ENCODE data around the gene ZNF652. TPM values are rescaled to one million over a fixed set of nuclear protein-coding genes. Genes with fewer than 3 reads are reported as not detected.
"Not testable (repeated sequence)": the region's sequence is repeated elsewhere in the genome, so short reads cannot be mapped to it uniquely, and the experiment has no call there.

ZNF652 gene
- total RNA-seq, 1 donor from 2014 or later, result 26.5 TPM

DNA sequence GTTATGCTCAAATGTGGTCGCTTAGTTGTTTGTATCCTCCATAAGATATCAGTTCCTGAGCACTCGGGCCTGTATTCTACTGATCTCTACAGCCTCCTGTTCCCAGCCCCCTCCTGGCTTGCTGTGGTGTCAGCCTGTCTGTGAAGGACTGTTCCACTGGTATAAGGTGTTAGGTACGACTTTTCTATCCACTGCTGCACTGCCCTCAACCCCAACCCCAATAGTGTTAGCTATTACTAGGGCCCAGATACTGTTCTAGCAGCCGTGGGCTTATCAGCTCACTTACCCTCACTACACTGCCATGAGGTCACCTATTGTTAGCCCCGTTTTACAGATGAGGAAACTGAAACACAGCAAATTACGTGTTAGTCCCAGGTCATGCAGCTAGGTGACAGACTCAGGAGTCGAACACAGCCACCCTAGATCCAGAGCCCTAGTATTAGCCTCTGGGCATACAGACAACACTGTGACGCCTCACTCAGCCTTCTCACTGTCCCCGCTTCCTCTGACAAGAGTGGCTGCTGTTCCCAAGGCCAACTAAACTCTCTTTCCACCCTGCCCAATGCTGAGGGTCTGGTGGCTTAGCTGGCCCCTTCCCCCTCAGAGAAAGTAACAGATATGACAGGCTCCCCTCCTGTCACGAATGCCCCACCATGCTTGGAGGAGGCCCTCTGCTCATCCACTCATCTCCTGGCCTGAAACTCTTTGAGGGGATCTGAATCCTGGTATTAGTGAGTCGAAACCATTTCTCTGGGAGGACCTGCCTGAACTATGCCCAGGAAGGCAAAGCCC is 25.6 kb upstream of the ZNF652 start:
- no peak for DNase-seq (ENCODE audit: low read depth)

- DNase-seq (ENCODE audit: low read depth), result no peak
These were observed 24.3 kb upstream of the ZNF652 start for GRCh38 chr17:49386373-49386772.

- DNase-seq (ENCODE audit: low read depth), result no peak
These were observed 22.9 kb upstream of the ZNF652 start for GRCh38 chr17:49384951-49385350.

GRCh38 chr17:49383060-49383459 is 21.0 kb upstream of the ZNF652 start:
- DNase-seq (ENCODE audit: low read depth), result no peak

DNA sequence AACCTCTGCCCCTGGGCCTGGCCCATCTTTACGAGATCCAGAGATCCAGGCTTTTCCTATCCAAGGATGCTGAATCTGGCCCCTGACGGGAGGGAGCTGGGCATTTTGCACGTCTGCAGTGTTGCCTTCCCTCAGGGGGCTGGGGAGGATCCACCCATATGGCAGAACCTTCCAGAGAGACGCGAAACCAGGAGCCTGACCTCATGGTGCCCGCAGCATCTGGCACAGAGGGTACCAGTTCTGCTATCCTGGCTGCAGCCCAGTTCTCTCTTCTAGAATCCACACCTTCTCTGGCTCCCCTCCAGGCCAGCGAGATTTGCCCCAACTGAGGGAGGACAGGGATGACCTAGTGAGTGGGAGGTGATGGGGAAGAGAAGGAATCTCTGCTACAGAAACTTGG is 20.5 kb upstream of the ZNF652 start:
- DNase-seq (ENCODE audit: low read depth), result no peak

GRCh38 chr17:49381793-49382192 is 19.7 kb upstream of the ZNF652 start:
- no peak for DNase-seq (ENCODE audit: low read depth)

DNA sequence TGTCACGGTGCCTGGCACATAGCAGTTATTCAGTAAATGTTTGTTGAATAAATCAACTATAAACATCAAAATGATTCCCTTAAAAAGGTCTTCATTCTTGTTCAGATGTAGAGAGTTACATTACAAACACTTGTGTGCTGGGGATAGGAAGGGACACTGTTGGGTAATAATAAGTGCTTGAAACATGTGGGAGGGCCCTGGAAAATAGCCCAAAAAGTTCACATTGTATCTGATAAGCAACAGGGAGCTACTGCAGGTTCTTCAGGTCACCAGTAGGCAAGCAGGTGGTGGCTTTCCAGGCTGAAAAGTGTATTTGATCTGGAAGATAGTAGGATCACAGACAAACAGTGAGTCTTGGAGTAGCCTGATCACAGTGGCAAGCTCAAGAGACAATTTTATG is 19.0 kb upstream of the ZNF652 start:
- no peak for DNase-seq (ENCODE audit: low read depth)

DNA sequence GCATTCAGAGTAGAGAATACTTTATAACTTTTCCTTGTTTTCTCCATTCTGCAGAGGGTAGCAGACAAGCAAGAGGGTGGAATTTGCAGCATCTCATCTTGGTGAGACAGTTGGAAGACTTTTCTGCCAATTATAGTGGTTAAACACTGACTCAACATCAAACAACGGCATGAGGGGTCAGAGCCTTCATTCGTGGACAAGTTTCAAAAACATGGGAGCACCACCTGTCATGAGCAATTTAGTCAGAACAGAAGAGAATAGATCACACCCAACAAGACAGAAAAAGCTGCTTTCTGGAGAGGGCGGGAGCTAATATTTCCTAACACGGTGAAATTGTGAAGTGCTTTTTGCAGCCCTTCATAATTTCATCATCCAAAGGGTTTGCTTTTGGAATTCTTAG is 17.9 kb upstream of the ZNF652 start:
- DNase-seq (ENCODE audit: low read depth), result peak; percentile 83

DNA sequence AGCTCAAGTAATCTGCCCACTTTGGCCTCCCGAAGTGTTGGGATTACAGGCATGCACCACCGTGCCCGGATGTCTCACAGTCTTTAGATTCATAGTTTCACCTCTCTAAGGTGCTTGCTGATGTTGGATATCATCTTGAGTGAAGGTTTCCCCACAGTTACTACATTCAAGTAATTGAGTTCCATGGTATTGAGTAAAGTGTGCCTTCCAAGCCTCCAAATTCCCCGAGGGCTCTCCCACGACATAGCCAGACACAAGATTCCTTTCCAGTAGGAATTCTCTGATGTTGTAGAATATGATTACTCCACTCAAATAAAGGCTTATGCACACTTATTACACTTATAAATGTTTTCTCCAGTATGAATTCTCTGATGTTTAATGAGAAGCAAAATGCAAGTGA is 16.3 kb upstream of the ZNF652 start:
- DNase-seq (ENCODE audit: low read depth), result no peak

DNA sequence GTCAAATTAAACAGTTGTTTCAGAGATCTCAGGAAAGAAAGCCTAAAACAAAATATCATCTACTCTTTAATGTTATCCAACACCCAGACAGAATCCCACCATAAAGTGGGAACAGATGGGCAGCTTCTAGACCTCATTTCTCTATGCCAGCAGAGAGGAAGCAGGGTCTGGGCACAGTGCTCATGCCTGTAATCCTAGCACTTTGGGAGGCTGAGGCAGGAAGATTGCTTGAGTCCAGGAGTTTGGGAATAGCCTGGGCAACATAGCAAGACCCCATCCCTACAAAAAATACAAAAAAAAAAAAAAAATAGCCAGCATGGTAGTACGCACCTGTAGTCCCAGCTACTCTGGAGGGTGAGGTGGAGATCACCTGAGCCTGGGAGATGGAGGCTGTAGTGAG is 13.5 kb upstream of the ZNF652 start:
- DNase-seq (ENCODE audit: low read depth), result no peak

DNA sequence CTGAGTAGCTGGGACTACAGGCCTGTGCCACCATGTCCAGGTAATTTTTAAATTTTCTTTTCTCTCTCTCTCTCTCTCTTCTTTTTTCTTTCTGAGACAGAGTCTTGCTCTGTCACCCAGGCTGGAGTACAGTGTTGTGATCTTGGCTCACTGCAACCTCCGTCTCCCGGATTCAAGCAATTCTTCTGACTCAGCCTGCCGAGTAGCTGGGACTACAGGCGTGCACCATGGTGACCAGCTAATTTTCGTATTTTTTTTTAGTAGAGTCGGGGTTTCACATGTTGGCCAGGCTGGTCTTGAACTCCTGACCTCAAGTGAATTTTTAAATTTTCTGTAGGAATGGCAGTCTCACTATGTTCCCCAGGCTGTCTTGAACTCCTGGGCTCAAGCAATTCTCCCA is 11.1 kb upstream of the ZNF652 start:
- no peak for DNase-seq (ENCODE audit: low read depth)

GRCh38 chr17:49372425-49372824 is 10.4 kb upstream of the ZNF652 start:
- DNase-seq (ENCODE audit: low read depth), result no peak

DNA sequence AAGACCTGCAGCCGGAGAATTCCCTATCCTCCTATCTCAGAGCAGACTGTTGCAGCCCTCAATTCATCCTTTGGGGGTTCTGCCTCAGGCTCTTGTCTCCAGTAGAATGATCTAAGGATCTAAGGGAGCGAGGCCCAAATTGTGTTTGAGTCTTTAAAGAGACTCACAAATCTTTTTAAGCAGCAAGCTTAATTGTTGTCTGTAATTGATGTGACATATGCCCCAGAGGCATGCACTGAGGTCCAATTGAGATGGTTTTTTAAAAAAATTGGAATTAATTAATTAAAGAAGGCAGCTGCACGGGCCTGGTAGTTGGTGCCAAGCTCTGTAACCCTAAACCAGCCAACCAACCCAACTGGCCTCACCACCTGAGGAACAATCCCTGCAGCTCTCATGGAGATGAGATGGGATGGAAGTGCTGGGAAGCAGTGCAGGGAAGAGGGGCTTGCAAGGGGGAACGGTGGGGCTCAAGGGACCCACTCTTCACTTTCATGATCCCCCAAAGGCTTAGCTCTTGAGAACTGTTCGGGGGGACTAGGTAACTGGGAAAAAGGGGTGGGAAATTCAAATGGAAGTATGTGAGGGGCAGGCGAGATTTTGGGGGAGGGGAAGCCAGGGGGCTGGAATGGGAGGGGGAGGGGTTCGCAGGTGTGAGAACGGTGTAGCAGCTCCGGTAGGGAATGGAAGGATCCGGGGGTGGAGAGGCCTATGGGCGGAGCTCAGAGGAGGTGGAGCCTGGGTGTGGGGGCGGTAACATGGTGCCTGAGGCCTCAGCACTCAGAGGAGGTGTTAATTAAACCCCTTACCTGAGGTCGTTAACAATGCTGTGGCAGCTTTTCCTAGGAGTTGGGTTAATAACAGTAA is 9.2 kb upstream of the ZNF652 start:
- peak; percentile 63 for DNase-seq (ENCODE audit: low read depth)

- DNase-seq (ENCODE audit: low read depth), result no peak
These were observed 7.7 kb upstream of the ZNF652 start for GRCh38 chr17:49369760-49370159.

DNA sequence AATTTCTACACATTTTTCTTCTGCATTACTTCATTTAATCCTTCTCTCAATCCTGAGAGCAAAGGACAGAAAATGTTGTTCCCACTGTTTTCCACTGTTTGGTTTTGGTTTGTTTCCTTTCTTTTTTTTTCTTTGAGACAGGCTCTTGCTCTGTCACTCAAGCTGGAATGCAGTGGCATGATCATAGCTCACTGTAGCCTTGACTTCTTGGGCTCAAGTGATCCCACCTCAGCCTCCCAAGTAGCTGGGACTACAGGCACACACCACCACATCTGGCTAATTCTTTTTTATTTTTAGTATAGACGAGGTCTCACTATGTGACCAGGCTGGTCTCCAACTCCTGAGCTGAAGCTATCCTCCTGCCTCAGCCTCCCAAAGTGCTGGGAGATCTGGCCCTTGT is 7.0 kb upstream of the ZNF652 start:
- no peak for DNase-seq (ENCODE audit: low read depth)

DNA sequence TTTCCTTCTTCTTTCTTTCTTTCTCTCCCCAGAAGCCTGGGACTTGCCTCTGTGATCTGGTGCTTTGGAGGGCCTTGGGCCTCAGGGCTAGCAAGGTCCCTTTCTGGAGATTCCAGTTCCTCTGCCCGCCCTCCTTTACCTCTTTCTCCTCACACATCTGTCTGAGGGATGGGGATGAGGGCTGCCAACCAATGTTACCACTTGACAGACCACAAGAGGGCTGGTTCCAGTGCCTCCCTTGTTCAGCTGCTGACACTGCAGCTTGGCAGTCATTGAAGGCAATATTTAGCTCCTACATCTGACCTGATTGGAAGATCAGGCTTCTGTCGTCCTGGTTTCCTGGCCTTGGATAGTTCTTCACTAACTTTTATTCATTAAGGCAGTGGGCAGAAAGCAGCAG is 3.6 kb upstream of the ZNF652 start:
- DNase-seq (ENCODE audit: low read depth), result peak; percentile 90

DNA sequence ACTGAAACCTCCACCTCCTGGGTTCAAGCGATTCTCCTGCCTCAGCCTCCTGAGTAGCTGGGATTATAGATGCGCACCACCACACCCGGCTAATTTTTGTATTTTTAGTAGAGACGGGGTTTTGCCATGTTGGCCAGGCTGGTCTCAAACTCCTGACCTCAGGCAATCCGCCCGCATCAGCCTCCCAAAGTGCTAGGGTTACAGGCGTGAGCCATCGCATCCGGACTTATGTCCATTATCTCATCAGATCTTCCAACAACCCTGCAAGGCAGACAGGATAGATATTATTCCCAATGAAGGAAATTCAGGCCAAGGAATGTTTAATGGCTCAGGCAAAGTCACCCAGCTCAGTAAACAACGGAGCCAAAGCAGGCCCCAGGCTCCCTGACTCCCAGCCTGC is 3.1 kb upstream of the ZNF652 start:
- not testable (repeated sequence) for DNase-seq (ENCODE audit: low read depth)

DNA sequence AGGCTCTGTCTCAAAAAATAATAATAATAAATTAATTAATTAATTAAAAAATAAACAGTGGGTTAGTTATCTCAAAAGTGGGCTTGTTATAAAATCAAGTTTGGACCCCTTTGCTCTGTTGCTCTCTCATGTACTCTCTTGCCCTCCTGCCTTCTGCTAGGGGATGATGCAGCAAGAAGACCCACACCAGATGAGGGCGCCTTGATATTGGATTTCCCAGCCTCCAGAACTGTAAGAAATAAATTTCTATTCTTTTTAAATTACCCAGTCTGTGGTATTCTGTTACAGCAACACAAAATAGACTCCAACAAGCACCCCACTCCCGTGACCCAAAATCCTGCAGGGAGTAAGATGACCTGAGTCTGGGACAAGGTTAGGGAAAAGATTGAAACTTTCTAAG is 2.1 kb upstream of the ZNF652 start:
- no peak for DNase-seq (ENCODE audit: low read depth)

- no peak for DNase-seq (ENCODE audit: low read depth)
These were observed 1.2 kb upstream of the ZNF652 start for GRCh38 chr17:49363251-49363650.

- DNase-seq (ENCODE audit: low read depth), result no peak
These were observed 670 bp upstream of the ZNF652 start for GRCh38 chr17:49362723-49363117.

DNA sequence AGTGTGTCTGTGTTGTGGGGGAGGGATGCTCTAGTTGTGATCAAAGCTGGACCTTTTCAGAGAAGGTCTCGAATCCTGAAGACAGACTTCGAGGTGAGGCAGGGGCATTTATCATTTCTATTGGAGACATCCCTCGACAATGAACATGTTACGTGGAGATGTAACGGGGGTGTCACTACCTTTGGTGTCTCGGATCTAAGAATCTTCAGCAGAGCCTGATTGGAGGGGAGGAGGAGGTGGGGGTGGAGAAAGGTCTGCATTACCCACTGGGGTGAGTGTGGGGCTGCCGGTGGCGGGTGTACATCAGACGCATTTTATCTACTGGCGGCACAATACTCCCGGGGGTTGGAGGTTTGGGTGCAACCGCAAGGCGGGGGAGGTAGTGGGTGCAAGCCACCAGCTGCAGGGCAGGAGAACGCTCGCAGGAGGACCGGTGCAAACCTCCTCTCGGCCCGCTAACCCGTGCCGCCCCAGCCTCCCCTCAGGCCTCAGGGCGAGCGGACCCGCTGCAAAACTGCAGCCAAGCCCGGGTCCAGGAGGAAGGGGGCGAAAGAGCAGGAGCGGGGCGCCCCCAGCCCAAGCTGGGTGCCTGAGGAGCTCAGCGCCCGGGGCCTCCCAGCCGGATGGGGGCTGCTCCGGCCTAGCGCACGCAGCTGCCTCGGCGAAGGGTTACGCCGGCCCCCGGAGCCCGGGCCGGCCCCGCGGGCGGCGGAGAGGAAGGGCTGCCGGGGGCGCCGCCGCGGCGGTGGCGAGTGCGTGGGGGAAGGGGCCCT is 735 bp downstream of the ZNF652 start:
- DNase-seq (ENCODE audit: low read depth), result peak; percentile 23

GRCh38 chr17:49360796-49361128 is 1.3 kb downstream of the ZNF652 start:
- peak; percentile 13 for DNase-seq (ENCODE audit: low read depth)

Measured in myocyte (in vitro differentiated cells).